ENCODE results near the gene CCNI. TPM values are rescaled to one million over a fixed set of nuclear protein-coding genes. Genes with fewer than 3 reads are reported as not detected.

The CCNI gene
- total and polyA plus RNA-seq, 2 of the 13 experiments (the other 11 are each of a cell fraction or from before 2014, with no cell fraction given) = 43.5 to 122 TPM

DNA sequence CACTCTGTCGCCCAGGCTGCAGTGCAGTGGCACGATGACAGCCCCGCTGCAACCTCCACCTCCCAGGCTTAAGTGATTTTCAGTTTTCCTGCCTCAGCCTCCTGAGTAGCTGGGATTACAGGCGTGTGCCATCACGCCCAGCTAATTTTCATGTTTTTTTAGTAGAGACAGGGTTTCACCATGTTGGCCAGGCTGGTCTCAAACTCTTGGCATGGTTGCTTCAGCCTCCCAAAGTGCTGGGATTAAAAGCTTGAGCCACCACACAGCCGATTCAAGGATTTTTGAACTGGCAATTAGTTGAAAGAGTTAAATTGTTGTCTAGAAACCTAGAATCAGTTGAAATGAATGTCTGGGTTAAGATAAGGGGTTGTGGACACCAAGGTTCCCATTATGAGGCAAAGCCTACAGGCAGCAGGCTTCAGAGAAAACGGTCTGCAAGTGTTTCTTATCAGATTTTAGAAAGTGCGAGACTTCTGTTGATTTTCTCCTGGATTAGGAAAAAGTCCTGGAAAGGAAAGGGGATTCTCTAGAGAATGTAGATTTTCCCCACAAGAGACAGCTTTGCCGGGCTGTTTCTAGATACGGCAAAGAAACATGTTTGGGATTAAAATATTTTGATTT lies 8.3 kb upstream of the CCNI start:
- POLR2A ChIA-PET = no interaction called here
- TF ChIP-seq, protein P1, sequence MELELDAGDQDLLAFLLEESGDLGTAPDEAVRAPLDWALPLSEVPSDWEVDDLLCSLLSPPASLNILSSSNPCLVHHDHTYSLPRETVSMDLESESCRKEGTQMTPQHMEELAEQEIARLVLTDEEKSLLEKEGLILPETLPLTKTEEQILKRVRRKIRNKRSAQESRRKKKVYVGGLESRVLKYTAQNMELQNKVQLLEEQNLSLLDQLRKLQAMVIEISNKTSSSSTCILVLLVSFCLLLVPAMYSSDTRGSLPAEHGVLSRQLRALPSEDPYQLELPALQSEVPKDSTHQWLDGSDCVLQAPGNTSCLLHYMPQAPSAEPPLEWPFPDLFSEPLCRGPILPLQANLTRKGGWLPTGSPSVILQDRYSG (CRISPR knock-in tag; IDR thresholded peaks at IDR 0.05) = no peak
- TF ChIP-seq PRPF4 (IDR thresholded peaks at IDR 0.05; ENCODE audit: low read depth, low read length, poor library complexity, severe bottlenecking) (no peak), KAT2B (IDR thresholded peaks at IDR 0.05; ENCODE audit: borderline replicate concordance, low read depth, low read length) (no peak), XRCC5 (optimal IDR thresholded peaks at IDR 0.05; ENCODE audit: low read length) (no peak), MED1 (CRISPR knock-in tag; IDR thresholded peaks at IDR 0.05) (no peak), ZBTB42 (CRISPR knock-in tag; IDR thresholded peaks at IDR 0.05) (no peak), JUN (CRISPR knock-in tag; IDR thresholded peaks at IDR 0.05) (no peak), ZBTB3 (CRISPR knock-in tag; IDR thresholded peaks at IDR 0.05; ENCODE audit: borderline replicate concordance, low read depth) (no peak), ZNF619 (CRISPR knock-in tag; IDR thresholded peaks at IDR 0.05) (no peak), ZNF337 (CRISPR knock-in tag; IDR thresholded peaks at IDR 0.05; ENCODE audit: borderline replicate concordance, low read depth) (no peak), HOXA5 (CRISPR knock-in tag; IDR thresholded peaks at IDR 0.05) (no peak), SUZ12 (IDR thresholded peaks at IDR 0.05; ENCODE audit: low read depth, low read length) (no peak), SRSF9 (IDR thresholded peaks at IDR 0.05; ENCODE audit: borderline replicate concordance, insufficient read depth, low read depth, low read length, poor library complexity, severe bottlenecking) (no peak), ZNF33B (CRISPR knock-in tag; IDR thresholded peaks at IDR 0.05) (no peak), HNRNPLL (IDR thresholded peaks at IDR 0.05; ENCODE audit: low read depth, low read length, poor library complexity, severe bottlenecking) (no peak), AHR (CRISPR knock-in tag; IDR thresholded peaks at IDR 0.05) (no peak), ZNF343 (CRISPR knock-in tag; IDR thresholded peaks at IDR 0.05) (no peak)
- TF ChIP-seq, protein P2, sequence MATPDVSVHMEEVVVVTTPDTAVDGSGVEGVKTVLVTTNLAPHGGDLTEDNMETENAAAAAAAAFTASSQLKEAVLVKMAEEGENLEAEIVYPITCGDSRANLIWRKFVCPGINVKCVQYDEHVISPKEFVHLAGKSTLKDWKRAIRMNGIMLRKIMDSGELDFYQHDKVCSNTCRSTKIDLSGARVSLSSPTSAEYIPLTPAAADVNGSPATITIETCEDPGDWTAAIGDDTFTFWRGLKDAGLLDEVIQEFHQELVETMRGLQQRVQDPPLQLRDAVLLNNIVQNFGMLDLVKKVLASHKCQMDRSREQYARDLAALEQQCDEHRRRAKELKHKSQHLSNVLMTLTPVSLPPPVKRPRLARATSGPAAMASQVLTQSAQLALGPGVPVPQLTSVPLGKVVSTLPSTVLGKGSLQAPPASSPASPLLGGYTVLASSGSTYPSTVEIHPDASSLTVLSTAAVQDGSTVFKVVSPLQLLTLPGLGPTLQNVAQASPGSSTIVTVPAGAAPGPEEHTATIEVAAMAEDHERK (CRISPR knock-in tag; IDR thresholded peaks at IDR 0.05; ENCODE audit: low read depth) = no peak
- TF ChIP-seq, protein P3, sequence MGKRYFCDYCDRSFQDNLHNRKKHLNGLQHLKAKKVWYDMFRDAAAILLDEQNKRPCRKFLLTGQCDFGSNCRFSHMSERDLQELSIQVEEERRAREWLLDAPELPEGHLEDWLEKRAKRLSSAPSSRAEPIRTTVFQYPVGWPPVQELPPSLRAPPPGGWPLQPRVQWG (CRISPR knock-in tag; IDR thresholded peaks at IDR 0.05; ENCODE audit: borderline replicate concordance, low read depth) = no peak
- Histone ChIP-seq H3K27me3 (ENCODE audit: control insufficient read depth in 1 of 2, insufficient read depth in 2 of 2, low read length in 2 of 2) (no peaks in the 10 kb centered on the region), H4K20me1 (ENCODE audit: insufficient read depth, low read length) (no peaks in the 10 kb centered on the region), H3K36me3 (replicated peaks in 1 of 2; ENCODE audit: control insufficient read depth in 1 of 2, insufficient read depth in 2 of 2, low read length in 2 of 2) (no peaks in the 10 kb centered on the region), H3K79me2 (ENCODE audit: insufficient read depth, low read length) (no peaks in the 10 kb centered on the region), H3K4me3 (replicated peaks in 1 of 3; ENCODE audit: insufficient read depth in 1 of 3, low read depth in 2 of 3, low read length in 3 of 3) (no peak overlapping the region), H3K27ac (ENCODE audit: extremely low read length, insufficient read depth, low read length) (no peak overlapping the region), H3K9ac (ENCODE audit: insufficient read depth, low read depth, low read length) (no peak overlapping the region), H3K9me3 (ENCODE audit: low read length) (no peaks in the 10 kb centered on the region), H3K4me2 (ENCODE audit: low read depth, low read length) (no peak overlapping the region), H2AFZ (ENCODE audit: low read length) (no peak overlapping the region), H3K4me1 (ENCODE audit: insufficient read depth, low read length) (no peaks in the 10 kb centered on the region)
- no peak for FAIRE-seq
- no TSS peak for BruUV-seq (replicated peaks)
- DNase-seq (ENCODE audit: low spot score) = no peak
- 85% methylated on average over 10 of the region's 10 CpGs for WGBS (ENCODE audit: low lambda C conversion rate)
- CTCF ChIA-PET (ENCODE audit: low intra/inter-chr PET ratio, low total read pairs) = no interaction called here
- intact Hi-C loops (cut with micrococcal nuclease; ENCODE audit: unreplicated experiment) (no loop called here), in situ Hi-C loops (cut with HindIII; ENCODE audit: extremely low pct_ligation_motif_present, low pct_unique_long_range_greater_than_20kb) (no loop called here)
- ATAC-seq = no peak
